GM21786 (cell line): ENCODE measurements around the gene ITPKB.

Experiments
- ATAC-seq: cut with Tn5 transposase; IDR thresholded peaks from one replicate; pipeline ENCODE4 v1.9.1; 2021; ENCODE audit not compliant: unreplicated experiment

The ITPKB gene

GRCh38 chr1:226668173-226668560 lies 70.9 kb downstream of the ITPKB start:
- ATAC-seq = no peak

- ATAC-seq = no peak
These were observed 72.4 kb downstream of the ITPKB start for GRCh38 chr1:226666692-226667091.

GRCh38 chr1:226666164-226666506 lies 72.9 kb downstream of the ITPKB start:
- ATAC-seq = no peak

- no peak for ATAC-seq
These were observed 73.4 kb downstream of the ITPKB start for GRCh38 chr1:226665505-226666163.

- ATAC-seq = no peak
These were observed 74.5 kb downstream of the ITPKB start for GRCh38 chr1:226664413-226665101.

GRCh38 chr1:226663327-226663704 lies 75.8 kb downstream of the ITPKB start:
- ATAC-seq = no peak

GRCh38 chr1:226662642-226663326 lies 76.3 kb downstream of the ITPKB start:
- peak; percentile 94 for ATAC-seq

GRCh38 chr1:226661965-226662364 lies 77.1 kb downstream of the ITPKB start:
- no peak for ATAC-seq

DNA sequence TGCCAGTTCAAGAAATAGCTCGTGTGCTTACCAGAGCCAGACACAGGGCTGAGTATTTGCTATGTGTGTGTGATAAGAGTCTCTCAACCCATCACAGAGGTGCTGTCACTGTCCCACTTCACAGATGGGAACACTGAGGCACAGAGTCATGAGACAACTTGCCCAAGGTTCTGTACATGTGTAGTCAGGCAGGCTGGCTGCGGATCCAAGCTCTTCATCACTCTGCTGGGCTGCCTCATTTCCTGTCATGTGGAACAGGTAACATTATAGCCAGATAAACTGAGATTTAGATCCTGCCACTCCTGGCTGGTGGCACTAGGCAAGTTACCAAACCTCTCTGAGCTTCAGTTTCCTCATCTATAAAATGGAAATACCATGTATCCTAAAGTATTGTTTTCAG lies 77.8 kb downstream of the ITPKB start:
- ATAC-seq = no peak

DNA sequence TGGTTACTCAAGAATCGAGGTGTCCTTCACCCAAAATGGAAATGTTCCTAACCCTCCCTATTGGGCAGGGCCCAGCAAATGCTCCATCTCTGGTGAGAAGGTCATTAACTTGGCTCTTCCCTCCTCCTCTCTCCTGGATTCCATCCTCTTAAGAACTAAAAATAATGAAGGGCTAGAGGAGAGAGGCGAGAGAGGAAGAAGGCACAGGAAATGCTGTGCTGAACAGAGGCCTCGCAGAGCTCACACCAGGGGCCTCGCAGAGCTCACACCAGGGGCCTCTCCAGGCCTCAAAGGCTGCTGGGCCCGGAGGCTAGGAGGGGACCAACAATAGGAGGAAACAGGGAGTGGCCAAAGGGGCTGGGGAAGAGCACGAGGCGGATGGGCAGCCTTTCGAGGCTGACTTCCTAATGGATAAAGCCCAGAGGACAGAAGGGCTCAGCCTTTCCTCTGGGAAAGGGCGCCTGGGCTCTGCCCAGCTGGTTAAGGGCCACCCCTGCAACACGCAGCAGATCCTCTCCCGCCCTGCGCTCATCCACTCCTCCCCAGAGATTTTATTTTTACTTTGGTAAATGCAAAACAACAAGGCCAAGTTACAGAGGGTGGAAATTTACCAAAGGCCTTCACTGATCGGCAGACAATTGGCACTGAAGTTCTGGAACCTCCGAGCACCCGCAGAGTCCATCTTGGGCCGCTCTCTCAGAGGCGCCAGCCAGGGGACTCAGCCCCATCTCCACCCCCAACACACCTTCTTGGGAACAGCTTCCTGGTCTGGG lies 78.5 kb downstream of the ITPKB start:
- ATAC-seq = no peak

GRCh38 chr1:226659641-226660040 lies 79.4 kb downstream of the ITPKB start:
- no peak for ATAC-seq

DNA sequence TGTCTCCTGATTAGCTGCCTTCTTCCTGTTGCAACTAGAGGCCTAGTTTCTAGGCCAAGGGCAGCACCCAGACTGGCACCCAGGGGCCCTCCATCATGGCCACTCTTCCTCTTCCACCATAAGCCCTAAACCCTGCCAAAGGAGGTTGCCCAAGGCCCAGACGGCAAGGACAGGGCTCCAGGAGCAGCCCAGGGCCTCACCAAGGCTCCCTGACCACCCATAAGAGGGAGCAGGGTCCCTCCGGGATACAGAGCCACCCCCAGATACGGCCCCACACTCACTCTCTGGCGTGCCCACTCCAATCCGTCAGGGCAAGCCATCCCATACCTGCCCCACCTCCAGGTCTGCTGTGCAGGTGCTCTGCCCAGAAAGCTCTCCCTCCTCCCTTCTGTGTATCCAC lies 79.9 kb downstream of the ITPKB start:
- ATAC-seq = no peak

GRCh38 chr1:226658546-226659125 lies 80.4 kb downstream of the ITPKB start:
- no peak for ATAC-seq

DNA sequence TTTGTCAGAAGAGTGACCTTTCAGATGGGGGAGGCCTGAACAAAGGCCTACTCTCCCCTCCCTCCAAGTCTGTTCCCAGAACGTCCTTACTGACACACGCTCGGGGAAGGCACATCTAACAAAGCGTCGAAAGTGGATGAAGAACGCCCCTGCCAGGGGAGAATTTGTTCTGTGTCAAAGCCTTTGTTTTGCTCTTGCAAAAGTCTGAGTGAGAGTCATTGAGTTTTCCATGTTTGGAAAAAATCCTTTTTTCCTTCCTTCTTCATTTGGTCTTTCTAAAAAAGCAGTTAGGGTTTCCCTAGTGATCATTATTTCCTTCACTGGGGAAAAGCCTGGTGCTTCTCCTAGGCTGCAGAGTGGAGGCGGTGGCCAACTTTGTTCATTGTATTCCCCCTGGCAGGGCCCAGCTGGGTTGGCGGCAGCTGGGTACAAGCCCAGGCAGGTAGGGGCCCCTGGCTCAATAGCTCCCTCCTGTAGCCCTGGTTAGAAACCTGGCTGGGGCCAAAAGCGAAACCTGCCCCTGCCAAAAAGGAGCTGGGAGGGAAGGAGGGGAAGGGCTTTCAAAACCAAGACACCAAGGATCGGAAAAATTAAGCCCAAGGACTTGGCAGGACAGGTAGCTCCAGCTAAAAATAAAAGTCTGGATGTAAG lies 81.1 kb downstream of the ITPKB start:
- ATAC-seq = no peak

DNA sequence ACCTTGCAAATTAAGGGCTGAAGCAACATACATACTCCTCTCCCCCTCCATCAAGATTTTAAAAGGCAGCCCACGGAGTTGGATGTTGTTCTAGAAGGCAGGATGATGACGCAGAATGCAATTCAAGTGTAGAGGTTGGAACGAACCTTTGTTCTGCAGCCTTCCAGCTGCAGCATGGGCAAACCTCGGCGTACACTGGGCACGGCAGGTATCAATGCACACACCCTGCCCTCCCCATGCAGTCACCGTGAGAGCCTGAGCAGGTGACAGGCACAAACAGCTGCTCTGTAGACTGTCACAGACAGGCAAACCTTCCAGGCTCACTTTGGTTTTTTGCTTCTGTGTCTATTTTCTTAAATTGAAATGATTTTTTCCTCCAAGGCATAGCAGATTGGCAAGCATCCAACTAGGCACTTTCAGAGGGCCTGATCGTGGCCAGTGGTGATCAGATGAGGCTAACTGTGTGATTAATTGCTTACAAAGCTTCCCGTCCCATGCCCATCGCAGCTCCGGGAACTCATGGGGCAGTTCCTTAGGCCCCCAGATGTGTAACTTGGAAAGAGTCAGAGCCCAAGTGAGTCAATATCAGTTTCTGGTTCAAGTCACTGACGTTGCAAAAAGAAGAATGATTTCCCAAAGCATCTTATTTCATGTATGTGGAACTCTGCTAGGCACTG lies 82.3 kb downstream of the ITPKB start:
- ATAC-seq = no peak

DNA sequence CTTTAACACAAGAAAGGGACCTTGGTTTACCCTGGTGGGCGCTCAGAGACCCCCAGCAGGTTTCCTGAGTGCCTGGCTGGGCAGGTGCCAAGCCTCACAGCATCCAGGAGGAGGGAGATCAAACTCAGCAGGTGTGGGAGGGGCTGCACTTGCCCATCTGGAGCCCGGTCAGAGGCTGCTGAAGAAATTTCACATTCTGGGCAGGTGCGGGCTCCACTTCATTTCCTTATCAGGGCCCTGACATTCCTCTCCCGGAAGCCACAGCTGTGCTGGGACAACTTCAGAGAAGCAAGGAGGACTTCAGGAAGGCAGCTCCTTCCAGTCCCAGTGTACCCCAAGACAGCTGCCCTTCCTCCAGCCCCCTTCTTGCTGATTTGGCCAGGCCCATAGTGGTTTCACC lies 82.9 kb downstream of the ITPKB start:
- no peak for ATAC-seq

GRCh38 chr1:226655251-226656163 lies 83.6 kb downstream of the ITPKB start:
- ATAC-seq = no peak

- ATAC-seq = no peak
These were observed 84.4 kb downstream of the ITPKB start for GRCh38 chr1:226654668-226655055.

DNA sequence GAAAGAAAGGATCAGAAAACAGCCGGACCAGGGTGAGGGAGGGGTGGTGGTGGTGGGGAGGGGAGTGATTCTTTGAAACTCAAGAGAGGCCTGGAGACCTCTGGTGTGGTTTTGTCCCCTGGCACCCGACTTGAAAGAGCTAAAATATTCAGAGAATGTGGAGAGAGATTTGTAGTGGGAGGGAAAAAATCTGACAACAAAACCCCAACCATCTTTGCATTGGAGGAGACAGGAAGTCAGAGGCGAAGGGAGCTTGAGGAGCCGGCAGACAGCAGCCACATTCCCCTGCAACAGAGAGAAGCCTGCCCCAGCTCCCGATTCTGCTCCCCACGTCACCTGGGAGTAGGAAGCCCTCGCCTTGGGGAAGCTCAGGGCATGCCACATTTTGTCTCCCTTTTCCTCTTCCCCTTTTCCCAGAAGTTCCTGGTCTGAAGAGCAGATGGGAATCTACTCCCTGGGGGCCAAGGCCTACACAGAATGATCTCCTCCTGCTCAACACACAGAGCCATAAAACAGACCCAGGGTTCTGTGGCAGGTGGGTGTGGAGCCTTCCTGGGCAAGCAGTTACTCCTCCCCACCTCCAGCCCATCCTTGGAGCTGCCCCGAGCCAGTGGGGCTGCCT lies 84.9 kb downstream of the ITPKB start:
- peak; percentile 7 for ATAC-seq
